NCI-H2107 (cell line): Measurements from ENCODE around the gene ADNP.
"Not testable (repeated sequence)": the region's sequence is repeated elsewhere in the genome, so short reads cannot be mapped to it uniquely, and the experiment has no call there.

Experiments
- DNase-seq: peaks from one replicate; lab custom pipeline; 2025; lab: John Stamatoyannopoulos, UW

ADNP gene

DNA sequence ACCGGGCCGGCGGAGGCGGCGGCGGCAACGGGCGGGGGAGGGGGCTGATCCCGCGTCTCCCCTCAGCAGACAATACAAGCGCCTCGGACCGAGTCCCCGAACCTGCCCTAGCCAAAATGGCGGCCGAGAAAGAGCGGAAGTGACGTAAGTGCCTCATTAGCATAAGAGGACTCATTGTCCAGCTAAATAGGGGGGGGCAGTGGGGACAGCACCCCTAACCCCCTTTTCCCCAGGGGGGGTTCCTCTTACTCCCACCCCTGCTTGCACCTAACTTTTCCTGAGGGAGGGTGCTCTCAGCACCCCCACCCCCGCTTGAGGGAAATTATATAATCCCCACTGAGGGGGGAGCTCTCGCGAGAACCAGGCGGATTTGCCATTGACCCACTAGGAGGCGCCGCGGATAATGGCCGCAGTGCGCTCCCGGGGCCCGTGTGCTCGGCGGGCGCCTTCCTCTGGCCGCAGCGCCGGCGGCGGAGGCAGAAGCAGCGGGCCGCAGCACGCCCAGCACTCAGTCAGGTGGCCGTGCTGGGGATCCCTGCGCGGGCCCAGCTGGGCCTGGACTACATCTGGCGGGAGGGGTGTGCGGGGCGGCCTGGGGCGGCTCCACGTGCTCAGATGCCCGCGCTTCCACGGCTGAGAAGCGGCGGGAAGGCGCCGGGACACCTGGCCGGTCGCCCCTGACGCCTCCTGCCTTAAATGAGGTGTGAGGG lies at the start of gene ADNP:
TSS of gene ADNP (minus strand) at position 132 of the 710 bp plus-strand sequence. CDS start 27,441 bp downstream, outside the sequence.
- peak; percentile 95 for DNase-seq

DNA sequence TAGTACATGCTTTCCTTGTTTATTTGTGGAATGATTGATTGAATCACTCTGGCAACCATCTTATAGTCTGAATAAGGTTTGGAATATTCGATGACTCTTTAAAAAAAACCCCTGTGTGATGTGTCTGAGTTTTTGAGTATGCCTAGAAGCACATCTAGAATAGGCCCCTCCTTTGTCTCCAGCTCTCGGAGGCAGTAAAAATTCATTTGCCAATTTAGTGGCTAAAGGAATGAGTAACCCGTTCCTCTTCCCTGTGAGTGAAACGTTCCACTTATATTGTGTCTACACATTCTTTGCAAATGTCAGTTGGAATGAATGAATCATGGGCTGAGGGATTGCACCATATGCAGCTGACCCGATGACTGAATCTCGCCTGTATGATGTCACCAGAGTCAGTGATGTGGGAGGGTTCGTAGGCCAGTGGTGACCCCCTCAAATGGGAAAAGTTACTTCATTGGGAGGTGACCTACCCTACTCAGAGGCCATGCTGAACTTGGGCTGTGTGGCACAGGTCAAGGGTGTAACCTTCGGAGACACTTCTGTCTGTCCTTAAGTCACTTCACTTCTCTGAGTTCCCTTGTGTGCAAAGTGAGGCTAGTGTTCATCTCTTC lies 48.9 kb upstream of the ADNP start:
- DNase-seq = no peak

DNA sequence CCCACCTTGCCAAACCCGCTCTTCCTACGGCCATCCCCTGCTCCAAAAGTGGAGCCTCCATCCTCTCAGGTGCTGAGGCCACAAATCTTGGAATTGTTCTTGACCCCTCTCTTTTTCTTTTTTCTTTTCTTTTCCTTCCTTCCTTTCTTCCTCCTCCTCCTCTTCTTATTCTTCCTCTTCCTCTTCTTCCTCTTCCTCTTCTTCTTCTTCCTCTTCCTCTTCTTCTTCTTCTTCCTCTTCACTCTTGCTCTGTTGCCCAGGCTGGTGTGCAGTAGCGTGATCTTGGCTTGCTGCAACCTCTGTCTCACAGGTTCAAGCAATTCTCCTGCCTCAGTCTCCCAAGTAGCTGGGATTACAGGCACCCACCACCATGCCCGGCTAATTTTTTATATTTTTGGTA lies 47.3 kb upstream of the ADNP start:
- not testable (repeated sequence) for DNase-seq

DNA sequence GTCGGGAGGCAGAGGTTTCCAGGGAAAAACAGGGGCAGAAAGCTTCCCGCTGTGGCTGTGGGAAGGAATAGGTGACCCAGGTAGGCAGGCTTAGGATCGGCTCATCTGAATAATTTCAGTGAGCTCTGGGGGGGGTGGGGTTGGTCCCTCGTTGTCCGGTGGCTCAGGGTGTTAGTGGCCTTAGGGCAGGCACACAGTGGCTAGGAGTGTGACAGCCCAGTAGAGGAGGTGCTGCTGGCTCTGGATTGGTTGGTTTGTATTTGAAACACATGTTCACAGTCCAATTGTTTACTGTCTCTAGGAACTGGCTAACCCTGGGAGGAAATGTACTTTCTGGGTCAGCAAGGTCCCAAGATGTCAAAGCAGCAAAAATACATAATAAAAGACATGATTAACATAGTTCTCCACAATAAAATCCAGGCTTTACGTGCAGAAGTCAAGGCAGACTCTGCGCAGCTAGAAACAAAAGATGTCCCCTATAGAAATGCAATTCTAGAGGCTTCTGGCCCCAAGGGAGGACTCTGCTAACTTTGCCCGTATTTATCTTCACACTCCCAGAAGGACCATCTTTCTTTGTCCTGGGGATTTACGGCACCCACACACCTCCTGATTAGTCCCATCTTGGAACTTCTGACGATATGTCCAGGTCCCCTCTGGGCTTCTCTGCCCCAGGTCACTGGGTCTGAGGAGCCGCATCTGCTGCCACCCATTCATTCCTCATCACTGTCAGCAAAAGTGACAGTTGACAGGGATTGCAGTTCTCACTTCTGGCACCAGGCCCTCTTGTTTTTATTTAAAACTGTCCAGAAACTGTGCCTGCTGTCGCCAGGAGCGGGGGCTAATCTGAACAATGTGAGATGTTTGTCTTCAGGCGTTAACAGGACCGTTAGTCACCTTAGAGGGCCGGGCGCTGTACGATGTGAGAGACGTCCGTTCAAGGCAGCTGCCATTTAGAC lies 46.1 kb upstream of the ADNP start:
- DNase-seq = no peak

DNA sequence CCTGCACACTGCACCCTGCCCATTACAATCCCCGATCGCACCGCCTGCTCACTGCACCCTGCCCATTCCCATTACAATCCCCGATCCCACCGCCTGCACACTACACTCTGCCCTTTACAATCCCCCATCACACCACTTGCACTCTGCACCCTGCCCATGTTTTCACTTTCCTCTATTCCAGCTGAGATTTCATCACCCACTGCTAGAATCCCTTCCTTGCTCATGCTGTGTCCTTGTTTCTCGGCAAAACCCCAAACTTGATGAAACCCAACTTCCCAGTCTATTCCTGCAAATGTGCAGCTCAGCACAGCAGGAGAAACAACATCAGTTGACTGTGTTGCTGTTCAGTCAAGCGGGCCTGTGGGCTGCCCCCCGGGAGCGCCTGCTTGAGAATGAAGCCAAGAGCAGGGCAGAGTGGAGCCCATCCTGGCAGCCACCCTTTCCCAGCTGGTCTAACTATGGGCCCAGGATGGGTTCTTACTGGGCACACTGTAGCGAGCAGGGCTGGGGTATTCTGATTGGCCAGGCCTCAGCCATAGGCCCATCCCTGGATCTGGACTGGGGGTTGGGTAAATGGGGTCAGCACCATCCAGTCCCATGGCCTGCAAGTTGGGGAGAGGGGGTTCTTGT lies 44.6 kb upstream of the ADNP start:
- no peak for DNase-seq

DNA sequence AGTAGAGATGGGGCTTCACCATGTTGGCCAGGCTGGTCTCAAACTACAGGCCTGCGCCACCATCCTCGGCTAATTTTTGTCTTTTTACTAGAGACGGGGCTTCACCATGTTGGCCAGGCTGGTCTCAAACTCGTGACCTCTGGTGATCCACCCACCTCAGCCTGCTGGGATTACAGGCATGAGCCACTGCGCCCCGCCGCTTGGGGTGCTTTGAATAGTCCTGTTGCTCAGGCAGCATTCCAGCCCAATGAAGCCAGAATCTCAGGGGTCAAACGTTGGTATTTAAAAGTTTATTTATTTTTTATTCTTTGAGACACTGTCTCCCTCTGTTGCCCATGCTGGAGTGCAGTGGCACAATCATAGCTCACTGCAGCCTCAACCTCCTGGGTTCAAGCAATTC lies 38.7 kb upstream of the ADNP start:
- DNase-seq = no peak

DNA sequence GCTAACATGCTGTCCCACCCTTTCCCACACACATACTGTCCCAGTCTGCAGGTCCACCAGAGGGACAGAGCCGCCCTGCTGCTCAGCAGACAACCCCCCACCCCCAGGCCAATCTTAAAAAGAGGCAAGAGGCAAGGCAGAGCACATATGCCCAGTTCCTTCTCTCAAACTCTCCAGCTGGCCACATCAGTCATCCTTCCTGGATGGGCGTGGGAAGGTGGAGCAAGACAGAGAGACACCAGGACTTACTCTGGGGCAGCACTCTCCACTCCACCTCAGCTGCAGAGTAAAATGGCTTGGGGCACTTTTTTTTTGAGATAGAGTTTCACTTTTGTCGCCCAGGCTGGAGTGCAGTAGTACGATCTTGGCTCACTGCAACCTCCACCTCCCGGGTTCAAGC lies 38.2 kb upstream of the ADNP start:
- no peak for DNase-seq

DNA sequence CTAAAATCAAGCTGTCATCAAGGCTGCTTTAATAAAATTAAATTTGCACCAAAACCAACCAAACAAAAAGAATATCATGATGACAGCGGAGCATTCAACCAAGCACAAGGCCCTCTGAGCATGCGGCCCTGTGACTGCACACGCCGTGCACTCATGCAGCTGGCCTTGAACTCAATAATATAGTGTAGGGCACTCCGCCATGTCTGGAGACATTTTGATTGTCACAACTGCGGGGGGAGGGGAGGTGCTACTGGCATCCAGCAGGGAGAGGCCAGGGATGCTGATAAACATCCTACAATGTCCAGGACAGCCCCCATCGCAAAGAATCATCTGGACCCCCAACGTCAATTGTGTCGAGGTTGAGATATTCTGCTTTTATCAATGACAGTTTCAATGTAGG lies 37.1 kb upstream of the ADNP start:
- DNase-seq = no peak

DNA sequence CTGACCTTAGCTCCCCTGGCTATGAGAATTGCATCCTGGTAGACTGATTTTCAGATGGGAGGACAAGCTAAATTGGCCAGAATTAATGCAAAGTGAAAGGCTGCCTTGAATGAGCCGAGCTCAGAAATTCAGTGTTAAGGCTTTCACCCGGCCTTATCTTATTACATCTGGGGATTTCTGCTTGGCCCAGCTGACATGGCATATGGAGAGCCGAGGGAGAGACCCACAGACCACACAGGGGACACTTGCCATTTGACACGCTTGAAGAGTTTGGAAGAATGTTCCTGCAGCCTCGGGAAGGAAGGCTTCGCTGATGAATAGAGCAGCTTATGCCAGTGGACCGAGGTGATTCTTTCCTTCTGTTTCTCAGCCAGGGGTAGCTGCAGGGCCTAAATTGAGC lies 36.3 kb upstream of the ADNP start:
- DNase-seq = no peak

DNA sequence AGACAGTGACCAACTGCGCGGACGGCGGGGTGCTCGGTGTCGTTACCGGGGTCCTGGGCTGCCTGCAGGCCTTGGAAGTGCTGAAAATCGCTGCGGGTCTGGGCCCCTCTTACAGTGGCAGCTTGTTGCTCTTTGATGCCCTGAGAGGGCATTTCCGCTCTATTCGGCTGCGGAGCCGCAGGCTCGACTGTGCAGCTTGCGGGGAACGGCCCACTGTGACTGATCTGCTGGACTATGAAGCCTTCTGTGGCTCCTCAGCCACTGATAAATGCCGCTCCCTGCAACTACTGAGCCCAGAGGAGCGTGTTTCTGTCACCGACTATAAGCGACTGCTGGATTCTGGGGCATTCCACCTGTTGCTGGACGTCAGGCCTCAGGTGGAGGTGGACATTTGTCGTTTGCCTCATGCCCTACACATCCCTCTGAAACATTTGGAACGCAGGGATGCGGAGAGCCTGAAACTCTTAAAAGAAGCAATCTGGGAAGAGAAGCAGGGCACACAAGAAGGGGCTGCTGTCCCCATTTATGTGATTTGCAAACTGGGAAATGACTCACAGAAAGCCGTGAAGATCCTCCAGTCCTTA lies 28.4 kb upstream of the ADNP start:
- DNase-seq = no peak

DNA sequence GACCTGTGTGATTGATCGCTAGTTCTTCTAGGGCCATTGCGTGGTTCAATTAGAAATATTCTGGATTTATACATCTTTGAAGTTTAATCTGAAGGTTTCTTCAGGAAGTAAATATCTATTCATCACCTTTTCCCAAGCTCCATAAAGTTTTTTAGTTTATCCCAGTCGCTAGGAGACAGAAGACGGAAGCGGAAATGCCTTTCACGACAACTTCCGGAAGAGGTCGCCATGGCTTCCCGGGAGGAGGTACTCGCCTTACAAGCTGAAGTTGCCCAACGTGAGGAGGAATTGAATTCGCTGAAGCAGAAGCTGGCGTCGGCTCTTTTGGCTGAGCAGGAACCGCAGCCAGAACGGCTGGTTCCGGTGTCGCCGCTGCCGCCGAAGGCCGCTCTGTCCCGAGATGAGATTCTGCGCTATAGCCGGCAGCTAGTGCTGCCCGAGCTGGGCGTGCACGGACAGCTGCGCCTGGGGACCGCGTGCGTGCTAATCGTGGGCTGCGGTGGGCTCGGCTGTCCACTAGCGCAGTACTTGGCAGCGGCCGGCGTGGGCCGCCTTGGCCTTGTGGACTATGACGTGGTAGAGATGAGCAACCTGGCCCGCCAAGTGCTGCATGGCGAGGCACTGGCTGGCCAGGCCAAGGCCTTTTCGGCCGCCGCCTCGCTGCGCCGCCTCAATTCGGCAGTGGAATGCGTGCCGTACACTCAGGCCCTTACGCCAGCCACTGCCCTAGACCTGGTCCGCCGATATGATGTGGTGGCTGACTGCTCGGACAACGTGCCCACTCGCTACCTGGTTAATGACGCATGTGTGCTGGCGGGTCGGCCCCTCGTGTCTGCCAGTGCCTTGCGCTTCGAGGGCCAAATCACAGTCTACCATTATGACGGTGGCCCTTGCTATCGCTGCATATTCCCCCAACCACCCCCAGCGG lies 27.6 kb upstream of the ADNP start, which contains the start of gene MOCS3:
TSS of gene MOCS3 (plus strand) at position 204 of the 928 bp plus-strand sequence. CDS start at position 229, 25 bp downstream.
- DNase-seq = peak; percentile 94

DNA sequence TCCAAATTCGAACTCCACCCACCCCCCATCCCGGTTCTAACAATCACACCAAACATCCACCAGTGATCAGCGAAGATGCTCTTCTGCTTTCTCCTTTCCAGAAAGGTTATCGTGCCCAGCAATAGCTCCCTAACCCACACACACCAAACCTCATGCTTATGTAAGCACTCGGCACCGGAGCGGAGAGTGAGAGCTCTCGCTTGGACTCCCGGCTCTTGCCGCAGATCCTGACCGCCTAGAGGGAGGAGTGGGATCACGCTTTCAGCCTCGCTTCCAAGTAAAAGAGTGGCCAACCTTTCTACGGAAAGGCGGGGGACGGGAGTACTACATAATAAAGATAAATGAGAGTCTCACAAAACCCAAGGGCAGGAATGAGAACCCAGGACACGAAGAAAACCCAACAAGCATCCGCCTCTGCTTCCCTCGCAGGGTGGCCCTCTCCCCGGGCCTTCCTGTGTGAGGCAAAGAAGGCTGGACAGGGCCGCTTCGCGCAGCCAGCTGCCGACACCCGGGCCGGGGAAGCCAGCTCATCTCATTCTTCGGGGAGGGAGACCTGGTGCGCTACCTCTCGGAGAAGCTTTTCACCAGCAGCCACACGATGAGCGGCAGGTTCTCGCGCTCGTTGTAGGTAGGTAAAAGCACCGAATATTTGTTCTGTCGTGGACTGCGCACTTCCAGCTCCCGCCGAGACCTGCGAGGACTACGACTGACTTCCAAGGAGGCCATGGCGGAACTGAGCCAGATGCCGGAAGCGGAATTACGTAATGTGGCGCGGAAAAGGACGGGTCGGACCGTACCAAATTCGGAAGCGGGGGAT lies 26.8 kb upstream of the ADNP start, which contains the start of gene DPM1:
TSS of gene DPM1 (minus strand) at position 735 of the 817 bp plus-strand sequence. CDS start at position 726, 9 bp downstream.
- DNase-seq = peak; percentile 94

DNA sequence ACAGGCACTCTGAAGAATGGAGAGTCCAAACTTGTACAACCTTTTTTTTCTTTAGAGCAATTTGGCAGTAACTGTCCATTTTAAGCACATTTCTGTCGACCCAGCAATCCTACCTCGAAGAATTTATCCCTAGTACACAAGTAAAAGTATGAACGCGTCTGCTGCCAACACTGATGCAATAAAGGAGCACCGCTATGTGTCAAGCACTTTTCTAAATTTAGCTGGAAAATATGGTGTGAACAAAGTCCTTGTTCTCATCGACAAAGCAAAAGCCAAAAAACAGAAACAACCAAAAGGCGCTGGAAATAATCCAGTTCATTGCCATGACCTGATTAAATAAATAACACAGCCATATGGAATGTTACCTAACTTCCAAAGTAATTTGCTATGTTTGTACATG lies 26.0 kb upstream of the ADNP start:
- DNase-seq = no peak

DNA sequence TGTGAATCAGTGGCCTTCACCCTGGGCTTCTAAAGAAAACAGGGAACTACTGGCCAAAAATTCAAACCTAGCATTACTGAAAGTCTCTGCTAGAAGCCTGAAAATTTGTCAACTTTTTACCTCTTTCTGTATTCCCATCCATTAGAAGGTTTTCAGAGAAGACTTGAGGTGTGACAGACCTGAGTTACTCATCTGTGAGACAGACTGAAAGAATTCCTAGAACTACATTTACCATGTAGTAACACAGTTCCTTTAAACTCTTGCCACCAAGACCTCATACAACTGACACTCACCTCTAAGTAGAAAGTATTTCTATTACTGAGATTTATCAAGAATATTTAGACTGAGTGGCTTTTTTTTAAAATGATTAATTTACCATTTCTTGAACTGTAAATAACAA lies 22.6 kb upstream of the ADNP start:
- no peak for DNase-seq

DNA sequence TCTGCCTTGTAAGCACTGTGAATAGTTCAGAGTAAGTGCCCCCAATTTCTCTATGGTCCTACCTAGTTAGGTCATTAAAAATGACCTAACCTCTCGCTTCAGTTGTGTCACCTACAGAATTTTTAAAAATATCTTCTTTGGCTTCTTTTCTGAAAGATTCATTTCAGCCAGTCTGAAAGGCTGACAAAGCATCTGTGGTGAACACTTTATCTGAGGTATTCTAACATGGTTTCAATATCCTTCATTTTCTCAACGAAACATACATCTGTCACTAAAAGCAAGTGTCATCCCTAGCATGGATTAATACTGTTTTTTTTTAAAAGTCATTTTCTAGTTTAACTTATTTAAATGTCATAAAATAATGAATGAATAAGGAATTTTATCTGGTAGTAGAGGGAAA lies 22.0 kb upstream of the ADNP start:
- DNase-seq = no peak

DNA sequence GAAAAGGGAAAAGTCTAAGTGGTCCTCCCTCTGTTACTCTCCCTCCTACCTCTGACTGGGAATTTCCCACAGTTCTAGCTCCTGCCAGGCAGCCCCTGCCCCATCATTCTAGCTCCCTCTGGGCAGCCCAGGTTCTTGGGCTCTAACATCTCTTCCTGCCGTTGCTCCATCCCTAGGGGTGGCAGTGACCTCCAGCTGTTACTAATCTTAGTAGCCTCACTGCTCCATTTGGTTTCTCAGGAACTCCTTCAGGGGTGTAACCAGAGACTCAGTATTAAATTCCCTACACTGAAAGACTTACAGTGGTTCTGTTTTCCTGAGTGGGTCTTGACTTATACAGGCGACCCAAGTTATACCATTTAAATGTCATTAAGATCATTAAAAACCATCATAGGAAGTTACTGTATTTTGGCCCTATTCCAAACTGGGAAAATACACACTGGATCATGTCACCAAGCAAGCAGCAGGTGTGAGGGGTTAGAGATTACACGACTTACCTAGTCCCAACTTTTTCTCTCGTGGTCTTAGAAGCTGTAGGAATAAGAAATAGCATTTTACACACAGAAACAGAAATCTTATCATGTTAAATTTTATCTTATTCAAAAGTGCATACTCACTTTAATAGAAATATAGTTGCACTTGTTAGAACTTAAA lies 17.0 kb upstream of the ADNP start:
- no peak for DNase-seq

DNA sequence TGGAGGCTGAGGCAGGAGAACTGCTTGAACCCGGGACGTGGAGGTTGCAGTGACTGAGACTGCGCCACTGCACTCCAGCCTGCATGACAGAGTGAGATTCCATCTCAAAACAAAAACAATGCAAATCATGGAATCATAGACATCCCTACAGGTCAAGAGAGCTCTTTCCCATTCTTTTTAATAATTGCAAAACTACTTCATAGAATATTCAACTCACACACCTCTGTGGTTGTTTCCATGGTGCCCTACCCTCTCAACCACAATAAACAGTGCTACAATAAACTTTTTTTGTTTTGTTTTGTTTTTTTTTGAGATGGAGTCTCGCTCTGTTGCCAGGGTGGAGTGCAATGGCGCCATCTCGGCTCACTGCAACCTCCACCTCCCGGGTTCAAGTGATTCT lies 11.8 kb upstream of the ADNP start:
- DNase-seq = no peak

DNA sequence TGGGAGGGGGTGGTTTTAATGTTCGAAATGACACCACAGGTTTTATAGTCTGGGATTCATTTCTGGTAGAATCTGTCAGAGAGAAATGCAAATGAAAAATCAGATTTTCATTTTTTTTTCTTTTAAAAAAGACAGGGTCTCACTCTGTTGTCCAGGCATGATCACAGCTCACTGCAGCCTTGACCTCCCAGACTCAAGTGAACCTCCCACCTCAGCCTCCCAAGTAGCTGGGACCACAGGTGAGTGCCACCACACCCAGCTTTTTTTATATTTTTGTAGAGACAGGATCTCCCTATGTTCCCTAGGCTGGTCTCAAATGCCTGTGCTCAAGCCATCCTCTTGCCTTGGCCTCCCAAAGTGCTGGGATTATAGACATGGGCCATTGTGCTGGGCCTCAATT lies 2.4 kb upstream of the ADNP start:
- no peak for DNase-seq

DNA sequence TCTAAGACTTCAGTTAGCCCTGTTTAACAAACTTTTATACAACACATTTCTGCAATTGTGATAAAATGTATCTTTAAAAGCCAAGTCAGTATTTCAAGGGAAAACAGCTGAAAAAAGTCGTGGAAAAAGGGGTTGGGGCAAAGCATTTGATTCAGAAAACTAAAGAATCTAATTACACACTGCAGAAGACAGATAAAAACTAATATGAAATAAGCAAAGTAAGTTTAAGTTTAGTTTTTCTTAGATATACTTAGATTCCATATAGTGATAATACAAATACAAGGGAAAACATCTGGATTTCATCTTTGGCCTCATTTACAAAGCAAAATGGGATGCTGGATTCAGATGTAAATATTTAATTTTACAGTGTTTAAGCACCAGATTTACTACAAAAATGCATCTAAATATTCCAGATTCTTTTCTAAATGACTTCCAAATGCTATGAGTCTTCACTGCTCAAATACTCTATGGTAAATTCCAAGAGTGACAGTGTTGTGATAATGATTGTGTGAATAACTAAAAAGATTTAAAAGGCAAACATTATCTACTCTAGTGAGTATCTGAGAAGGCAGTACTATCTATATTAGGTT lies 1.5 kb upstream of the ADNP start:
- no peak for DNase-seq
